HepG2 (cell line): ENCODE results near the gene NOTUM. TPM values are rescaled to one million over a fixed set of nuclear protein-coding genes. Genes with fewer than 3 reads are reported as not detected.

ENCODE experiments used
- CREM ChIP-seq, 2 experiments: sonication (generic) in 1 of 2; formaldehyde crosslinking in 1 of 2; IDR thresholded peaks; 2 replicates each; pipeline versions ENCODE4 v1.4.0 to v1.6.1; 2016 to 2020; ENCODE audit warnings: antibody characterized with exemption in 1 of 2, mild to moderate bottlenecking in 1 of 2, missing genetic modification reagents in 1 of 2
- GATAD2A ChIP-seq: IDR thresholded peaks from 2 replicates; pipeline ENCODE4 v1.6.1; 2016
- MAZ ChIP-seq, 2 experiments: sonication (generic) in 1 of 2; formaldehyde crosslinking in 1 of 2; IDR thresholded peaks; 2 replicates each; pipeline versions ENCODE4 v1.5.0 to v1.6.1; 2012 to 2020; ENCODE audit warnings: low read depth in 2 of 2, mild to moderate bottlenecking in 2 of 2, borderline replicate concordance in 1 of 2, improper control_type of control experiment in 1 of 2, low read length in 1 of 2, missing genetic modification reagents in 1 of 2, moderate library complexity in 1 of 2
- MYNN ChIP-seq: sonication (generic); formaldehyde crosslinking; IDR thresholded peaks from 2 replicates; pipeline ENCODE4 v1.4.0; 2020; ENCODE audit warnings: mild to moderate bottlenecking, low read depth, missing genetic modification reagents
- SATB2 ChIP-seq: sonication (generic); formaldehyde crosslinking; IDR thresholded peaks from 2 replicates; pipeline ENCODE4 v1.5.0; 2020; ENCODE audit warnings: missing genetic modification reagents
- SNRNP70 ChIP-seq: fragments of 200-400 bp; formaldehyde crosslinking; IDR thresholded peaks from 2 replicates; pipeline ENCODE4 v1.6.1; 2017; ENCODE audit warnings: mild to moderate bottlenecking, low read depth, low read length, moderate library complexity
- SRSF4 ChIP-seq: fragments of 200-400 bp; formaldehyde crosslinking; IDR thresholded peaks from one replicate; pipeline ENCODE4 v1.6.1; 2018; ENCODE audit warnings: mild to moderate bottlenecking, low read depth, low read length, moderate library complexity; ENCODE audit not compliant: poor library complexity, severe bottlenecking
- ZFP36 ChIP-seq: fragments of 150-350 bp; IDR thresholded peaks from 2 replicates; pipeline ENCODE4 v1.6.1; 2018; ENCODE audit warnings: borderline replicate concordance, low read length, low read depth; ENCODE audit not compliant: partially characterized antibody
- ZNF10 ChIP-seq: sonication (generic); formaldehyde crosslinking; IDR thresholded peaks from 2 replicates; pipeline ENCODE4 v1.4.0; 2020; ENCODE audit warnings: mild to moderate bottlenecking, low read depth, missing genetic modification reagents, borderline replicate concordance
- ZNF3 ChIP-seq: IDR thresholded peaks from 2 replicates; pipeline ENCODE4 v1.7.0; 2017; ENCODE audit warnings: inconsistent platforms
- ZNF749 ChIP-seq: sonication (generic); formaldehyde crosslinking; IDR thresholded peaks from 2 replicates; pipeline ENCODE4 v1.8.0; 2022; ENCODE audit warnings: mild to moderate bottlenecking, missing genetic modification reagents, moderate library complexity, borderline replicate concordance
- ZSCAN20 ChIP-seq: sonication (generic); formaldehyde crosslinking; IDR thresholded peaks from 2 replicates; pipeline ENCODE4 v1.4.0; 2020; ENCODE audit warnings: missing genetic modification reagents, mild to moderate bottlenecking, borderline replicate concordance
- polyA plus RNA-seq, 8 experiments: library from polyadenylated mRNA; depleted of rRNA in 3 of 8; stranded (reverse) in 7 of 8; unstranded in 1 of 8; fragments of >200 nt; fragmentation: Illumina TruSeq in 4 of 8; extraction: Trizol in 4 of 8; gene quantifications; 2 replicates each; pipeline versions ENCODE4 v1.2.1 to v1.2.3, GENCODE V29; 2011 to 2016; ENCODE audit warnings: low read depth in 4 of 8, missing spikeins in 1 of 8, mixed read lengths in 1 of 8; ENCODE audit not compliant: insufficient read depth in 1 of 8
- total RNA-seq, 5 experiments: library from RNA; depleted of rRNA; stranded (reverse); fragments of >200 nt; fragmentation: Illumina TruSeq; extraction: Trizol; gene quantifications; 2 replicates each; pipeline ENCODE4 v1.2.3, GENCODE V29; 2016; ENCODE audit warnings: low read depth in 1 of 5
- TF ChIP-seq, protein P1 (sequence below): sonication (generic); formaldehyde crosslinking; IDR thresholded peaks from 2 replicates; pipeline ENCODE4 v1.8.1; 2022; ENCODE audit warnings: low read depth, mild to moderate bottlenecking, missing genetic modification reagents
- TF ChIP-seq, protein P2 (sequence below): sonication (generic); formaldehyde crosslinking; IDR thresholded peaks from 2 replicates; pipeline ENCODE4 v1.4.0; 2020; ENCODE audit warnings: missing genetic modification reagents
- TF ChIP-seq, protein P3 (sequence below), 2 experiments: IDR thresholded peaks; 2 replicates each; pipeline ENCODE4 v1.6.1; 2011 to 2012; ENCODE audit warnings: low read length in 2 of 2, borderline replicate concordance in 1 of 2, low read depth in 1 of 2, mild to moderate bottlenecking in 1 of 2, moderate library complexity in 1 of 2
- TF ChIP-seq, protein P4 (sequence below): sonication (generic); formaldehyde crosslinking; IDR thresholded peaks from 2 replicates; pipeline ENCODE4 v1.5.1; 2020; ENCODE audit warnings: mild to moderate bottlenecking, missing genetic modification reagents, borderline replicate concordance

Gene NOTUM
- total and polyA plus RNA-seq, 2 of the 13 experiments (the other 11 are each of a cell fraction or from before 2014, with no cell fraction given) = 150 to 160 TPM

DNA sequence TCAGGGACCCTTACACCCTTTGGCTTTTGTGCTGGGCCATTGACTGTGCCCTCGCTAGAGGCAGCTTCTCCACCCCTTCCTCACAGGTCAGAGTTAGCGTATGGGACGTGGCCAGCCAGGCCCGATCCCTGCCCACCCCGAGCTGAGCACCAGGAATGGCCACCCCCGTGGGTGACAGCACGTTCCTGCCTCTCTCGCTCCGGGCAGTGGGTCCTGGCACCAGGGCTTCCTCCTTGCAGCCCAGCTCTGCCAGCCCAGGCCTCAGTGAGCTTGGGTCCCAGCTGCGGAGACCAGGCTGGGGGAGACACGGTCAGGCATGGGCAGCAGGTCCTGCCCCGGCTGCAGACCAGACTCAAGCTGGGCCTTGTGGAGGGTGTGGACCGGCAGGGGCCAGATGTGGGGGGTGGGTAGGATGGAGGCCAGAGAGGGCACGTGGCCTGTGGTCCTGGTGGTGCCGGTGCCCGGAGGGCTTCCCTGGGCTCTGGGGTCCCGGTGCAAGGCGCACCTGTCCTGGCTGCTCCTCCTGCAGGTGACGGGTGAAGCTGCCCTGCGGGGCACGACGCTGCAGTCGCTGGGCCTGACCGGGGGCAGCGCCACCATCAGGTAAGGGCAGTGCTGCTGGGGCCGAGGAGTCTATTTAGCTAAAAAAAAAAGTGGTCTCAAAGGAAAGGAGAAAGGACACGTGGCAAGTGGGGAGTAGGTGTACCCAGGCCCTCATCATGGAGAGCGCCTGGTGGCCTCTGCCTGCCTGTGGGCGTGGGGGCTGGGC is 34.7 kb upstream of the NOTUM start (continued):
- TF ChIP-seq, protein P1, sequence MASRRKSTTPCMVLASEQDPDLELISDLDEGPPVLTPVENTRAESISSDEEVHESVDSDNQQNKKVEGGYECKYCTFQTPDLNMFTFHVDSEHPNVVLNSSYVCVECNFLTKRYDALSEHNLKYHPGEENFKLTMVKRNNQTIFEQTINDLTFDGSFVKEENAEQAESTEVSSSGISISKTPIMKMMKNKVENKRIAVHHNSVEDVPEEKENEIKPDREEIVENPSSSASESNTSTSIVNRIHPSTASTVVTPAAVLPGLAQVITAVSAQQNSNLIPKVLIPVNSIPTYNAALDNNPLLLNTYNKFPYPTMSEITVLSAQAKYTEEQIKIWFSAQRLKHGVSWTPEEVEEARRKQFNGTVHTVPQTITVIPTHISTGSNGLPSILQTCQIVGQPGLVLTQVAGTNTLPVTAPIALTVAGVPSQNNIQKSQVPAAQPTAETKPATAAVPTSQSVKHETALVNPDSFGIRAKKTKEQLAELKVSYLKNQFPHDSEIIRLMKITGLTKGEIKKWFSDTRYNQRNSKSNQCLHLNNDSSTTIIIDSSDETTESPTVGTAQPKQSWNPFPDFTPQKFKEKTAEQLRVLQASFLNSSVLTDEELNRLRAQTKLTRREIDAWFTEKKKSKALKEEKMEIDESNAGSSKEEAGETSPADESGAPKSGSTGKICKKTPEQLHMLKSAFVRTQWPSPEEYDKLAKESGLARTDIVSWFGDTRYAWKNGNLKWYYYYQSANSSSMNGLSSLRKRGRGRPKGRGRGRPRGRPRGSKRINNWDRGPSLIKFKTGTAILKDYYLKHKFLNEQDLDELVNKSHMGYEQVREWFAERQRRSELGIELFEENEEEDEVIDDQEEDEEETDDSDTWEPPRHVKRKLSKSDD (CRISPR knock-in tag) = no peak; the same call in 1 of the 2 replicates
- TF ChIP-seq ZSCAN20 (CRISPR knock-in tag) (no peak), ZNF749 (CRISPR knock-in tag) (no peak; the same call in 1 of the 2 replicates), MAZ (IDR thresholded peaks at IDR 0.05; ENCODE audit: borderline replicate concordance, low read depth, low read length) (0 out of 2 replicates have a peak, but pooled peaks have one; percentile 14), MAZ (CRISPR knock-in tag; IDR thresholded peaks at IDR 0.05; ENCODE audit: low read depth) (no peak; the same call in 1 of the 2 replicates), SRSF4 (no peak), ZNF3 (CRISPR knock-in tag) (peak; percentile 44; the same call in 1 of the 2 replicates), ZNF10 (CRISPR knock-in tag) (no peak), MYNN (CRISPR knock-in tag) (no peak; the same call in 1 of the 2 replicates), ZFP36 (no peak), SATB2 (CRISPR knock-in tag) (no peak), SNRNP70 (no peak), CREM (IDR thresholded peaks at IDR 0.05) (no peak), CREM (CRISPR knock-in tag; IDR thresholded peaks at IDR 0.05) (0 out of 2 replicates have a peak, but pooled peaks have one; percentile 9), GATAD2A (CRISPR knock-in tag) (peak; percentile 54)
- TF ChIP-seq, protein P2, sequence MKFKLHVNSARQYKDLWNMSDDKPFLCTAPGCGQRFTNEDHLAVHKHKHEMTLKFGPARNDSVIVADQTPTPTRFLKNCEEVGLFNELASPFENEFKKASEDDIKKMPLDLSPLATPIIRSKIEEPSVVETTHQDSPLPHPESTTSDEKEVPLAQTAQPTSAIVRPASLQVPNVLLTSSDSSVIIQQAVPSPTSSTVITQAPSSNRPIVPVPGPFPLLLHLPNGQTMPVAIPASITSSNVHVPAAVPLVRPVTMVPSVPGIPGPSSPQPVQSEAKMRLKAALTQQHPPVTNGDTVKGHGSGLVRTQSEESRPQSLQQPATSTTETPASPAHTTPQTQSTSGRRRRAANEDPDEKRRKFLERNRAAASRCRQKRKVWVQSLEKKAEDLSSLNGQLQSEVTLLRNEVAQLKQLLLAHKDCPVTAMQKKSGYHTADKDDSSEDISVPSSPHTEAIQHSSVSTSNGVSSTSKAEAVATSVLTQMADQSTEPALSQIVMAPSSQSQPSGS (CRISPR knock-in tag) = peak; percentile 54; the same call in 1 of the 2 replicates
- TF ChIP-seq, protein P3, sequence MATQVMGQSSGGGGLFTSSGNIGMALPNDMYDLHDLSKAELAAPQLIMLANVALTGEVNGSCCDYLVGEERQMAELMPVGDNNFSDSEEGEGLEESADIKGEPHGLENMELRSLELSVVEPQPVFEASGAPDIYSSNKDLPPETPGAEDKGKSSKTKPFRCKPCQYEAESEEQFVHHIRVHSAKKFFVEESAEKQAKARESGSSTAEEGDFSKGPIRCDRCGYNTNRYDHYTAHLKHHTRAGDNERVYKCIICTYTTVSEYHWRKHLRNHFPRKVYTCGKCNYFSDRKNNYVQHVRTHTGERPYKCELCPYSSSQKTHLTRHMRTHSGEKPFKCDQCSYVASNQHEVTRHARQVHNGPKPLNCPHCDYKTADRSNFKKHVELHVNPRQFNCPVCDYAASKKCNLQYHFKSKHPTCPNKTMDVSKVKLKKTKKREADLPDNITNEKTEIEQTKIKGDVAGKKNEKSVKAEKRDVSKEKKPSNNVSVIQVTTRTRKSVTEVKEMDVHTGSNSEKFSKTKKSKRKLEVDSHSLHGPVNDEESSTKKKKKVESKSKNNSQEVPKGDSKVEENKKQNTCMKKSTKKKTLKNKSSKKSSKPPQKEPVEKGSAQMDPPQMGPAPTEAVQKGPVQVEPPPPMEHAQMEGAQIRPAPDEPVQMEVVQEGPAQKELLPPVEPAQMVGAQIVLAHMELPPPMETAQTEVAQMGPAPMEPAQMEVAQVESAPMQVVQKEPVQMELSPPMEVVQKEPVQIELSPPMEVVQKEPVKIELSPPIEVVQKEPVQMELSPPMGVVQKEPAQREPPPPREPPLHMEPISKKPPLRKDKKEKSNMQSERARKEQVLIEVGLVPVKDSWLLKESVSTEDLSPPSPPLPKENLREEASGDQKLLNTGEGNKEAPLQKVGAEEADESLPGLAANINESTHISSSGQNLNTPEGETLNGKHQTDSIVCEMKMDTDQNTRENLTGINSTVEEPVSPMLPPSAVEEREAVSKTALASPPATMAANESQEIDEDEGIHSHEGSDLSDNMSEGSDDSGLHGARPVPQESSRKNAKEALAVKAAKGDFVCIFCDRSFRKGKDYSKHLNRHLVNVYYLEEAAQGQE (IDR thresholded peaks at IDR 0.05; ENCODE audit: borderline replicate concordance in 1 of 2, low read depth in 1 of 2, low read length in 2 of 2) = no peak
- TF ChIP-seq, protein P4, sequence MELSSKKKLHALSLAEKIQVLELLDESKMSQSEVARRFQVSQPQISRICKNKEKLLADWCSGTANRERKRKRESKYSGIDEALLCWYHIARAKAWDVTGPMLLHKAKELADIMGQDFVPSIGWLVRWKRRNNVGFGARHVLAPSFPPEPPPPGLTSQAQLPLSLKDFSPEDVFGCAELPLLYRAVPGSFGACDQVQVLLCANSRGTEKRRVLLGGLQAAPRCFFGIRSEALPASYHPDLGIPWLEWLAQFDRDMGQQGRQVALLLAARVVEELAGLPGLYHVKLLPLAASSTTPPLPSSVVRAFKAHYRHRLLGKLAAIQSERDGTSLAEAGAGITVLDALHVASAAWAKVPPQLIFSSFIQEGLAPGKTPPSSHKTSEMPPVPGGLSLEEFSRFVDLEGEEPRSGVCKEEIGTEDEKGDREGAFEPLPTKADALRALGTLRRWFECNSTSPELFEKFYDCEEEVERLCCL (CRISPR knock-in tag) = peak; percentile 20; the same call in 1 of the 2 replicates
